Hematopoietic multipotent progenitor cell treated with erythropoietin and hydrocortisone succinate and interleukin-3 and kit ligand, for 15 days (in vitro differentiated cells): Measurements from ENCODE around the gene OR5D16.
"Not testable (repeated sequence)": the region's sequence is repeated elsewhere in the genome, so short reads cannot be mapped to it uniquely, and the experiment has no call there.

Source experiments
- DNase-seq: peaks from one replicate; pipeline ENCODE4 v3.0.0-alpha.2; 2015; ENCODE audit warnings: low spot score

The OR5D16 gene

GRCh38 chr11:55838452-55838851 lies at the start of gene OR5D16:
Gene OR5D16, plus strand, starts transcription at chr11:55838752. Its CDS starts 0 bp downstream, at chr11:55838752.
- no peak for DNase-seq

DNA sequence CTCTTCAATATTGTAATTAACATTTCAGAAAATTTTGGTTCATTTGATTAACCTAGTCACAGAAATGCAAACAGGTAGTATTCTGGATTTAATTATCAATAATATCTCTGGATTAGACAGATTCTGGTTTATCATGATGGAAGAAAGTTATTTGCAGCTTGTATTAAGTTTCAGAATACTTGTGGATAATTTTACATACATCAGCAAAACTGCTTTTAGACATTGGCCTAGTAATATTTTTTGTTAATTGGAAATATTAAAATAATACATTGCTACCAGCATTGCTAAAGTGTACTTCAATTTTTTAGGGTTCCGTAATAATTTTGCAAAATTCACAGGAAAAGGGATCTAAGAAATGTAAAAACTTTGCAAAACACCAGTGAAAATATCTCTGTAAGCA lies 46.9 kb upstream of the OR5D16 start:
- DNase-seq, result no peak

DNA sequence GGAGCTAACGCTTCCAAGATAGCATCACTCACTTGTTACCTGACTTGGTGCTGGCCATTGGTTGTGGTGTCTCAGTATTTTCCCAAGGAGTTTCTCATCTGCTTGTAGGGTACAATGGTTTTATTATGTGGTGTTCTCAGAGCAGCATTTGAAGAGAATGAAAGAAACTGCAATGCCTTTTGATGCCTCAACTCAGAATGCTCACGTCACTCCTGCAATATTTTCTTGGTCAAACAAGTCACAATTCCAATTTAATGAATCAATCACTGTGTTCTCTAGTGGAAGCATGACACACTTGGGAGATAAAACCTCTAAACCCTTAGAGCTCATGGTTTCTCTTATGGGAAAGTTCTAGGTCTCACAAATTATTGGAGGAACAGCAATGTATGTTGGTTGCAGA lies 45.2 kb upstream of the OR5D16 start:
- DNase-seq, result no peak

GRCh38 chr11:55795256-55795655 lies 43.3 kb upstream of the OR5D16 start, which contains the start of gene OR5D14:
Gene OR5D14, plus strand, starts transcription at chr11:55795556. Its CDS starts 0 bp downstream, at chr11:55795556.
- no peak for DNase-seq

DNA sequence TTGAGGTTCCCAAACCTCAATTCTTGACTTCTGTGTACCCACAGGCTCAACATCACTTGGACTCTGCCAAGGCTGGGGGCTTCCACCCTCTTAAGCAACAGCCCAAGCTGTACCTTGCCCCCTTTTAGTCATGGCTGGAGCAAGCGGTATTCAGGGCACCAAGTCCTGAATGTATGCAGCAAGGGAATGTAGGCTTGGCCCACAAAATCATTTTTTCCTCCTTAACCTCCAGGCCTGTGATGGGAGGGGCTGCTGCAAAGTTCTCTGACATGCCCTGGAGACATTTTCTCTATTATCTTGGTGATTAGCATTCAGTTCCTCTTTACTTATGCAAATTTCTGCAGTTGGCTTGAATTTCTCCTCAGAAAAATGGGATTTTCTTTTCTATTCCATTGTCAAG lies 32.3 kb upstream of the OR5D16 start:
- DNase-seq, result no peak

DNA sequence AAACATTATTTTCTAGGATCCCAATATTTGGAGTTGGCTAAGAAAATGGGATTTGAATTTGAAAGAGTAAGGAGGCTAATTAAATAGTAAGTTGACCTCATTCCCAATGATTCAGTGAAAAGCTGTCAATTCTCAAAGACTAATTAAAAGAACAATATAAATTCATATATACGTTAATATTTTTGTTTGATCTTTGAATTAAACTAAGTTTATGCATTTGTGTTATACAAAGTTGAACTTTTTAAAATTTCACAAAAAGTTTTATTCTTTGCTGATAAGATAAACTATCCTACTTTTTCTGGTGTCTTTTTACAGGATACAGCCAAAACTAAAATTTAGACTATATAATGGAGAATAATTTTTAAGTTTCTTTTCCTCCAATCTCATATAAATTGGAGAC lies 27.5 kb upstream of the OR5D16 start, which contains the start of gene OR5L1:
Gene OR5L1, plus strand, starts transcription at position 301 of the 400 bp plus-strand sequence. CDS start 100 bp downstream, outside the sequence.
- no peak for DNase-seq

- no peak for DNase-seq
Measured at GRCh38 chr11:55819330-55819729, 19.2 kb upstream of the OR5D16 start, which contains the start of gene OR5D18. Gene OR5D18, plus strand, starts transcription at chr11:55819630. Its CDS starts 0 bp downstream, at chr11:55819630.

- no peak for DNase-seq
Measured at GRCh38 chr11:55826919-55827318, 11.6 kb upstream of the OR5D16 start, which contains the start of gene OR5L2. Gene OR5L2, plus strand, starts transcription at chr11:55827219. Its CDS starts 0 bp downstream, at chr11:55827219.

DNA sequence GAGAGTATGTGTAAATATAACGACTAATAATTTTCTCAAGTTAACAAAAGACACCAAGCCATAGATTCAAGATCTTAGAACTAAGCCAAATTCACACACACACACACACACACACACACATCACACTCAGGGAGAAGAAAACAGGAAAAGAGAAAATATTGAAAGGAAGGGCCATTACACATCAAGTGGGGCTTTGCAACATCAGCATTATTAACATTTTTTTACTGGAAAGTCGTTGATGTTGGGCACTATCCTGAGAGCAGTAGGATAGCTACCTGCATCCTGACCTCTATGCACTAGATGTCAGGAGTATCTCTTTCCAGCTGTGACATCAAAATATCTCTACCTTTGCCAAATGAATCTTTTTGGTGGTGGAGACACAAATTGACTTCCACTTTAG lies 8.9 kb downstream of the OR5D16 start:
- DNase-seq, result no peak

- DNase-seq, result no peak
Measured at GRCh38 chr11:55849037-55849436, 10.5 kb downstream of the OR5D16 start.

DNA sequence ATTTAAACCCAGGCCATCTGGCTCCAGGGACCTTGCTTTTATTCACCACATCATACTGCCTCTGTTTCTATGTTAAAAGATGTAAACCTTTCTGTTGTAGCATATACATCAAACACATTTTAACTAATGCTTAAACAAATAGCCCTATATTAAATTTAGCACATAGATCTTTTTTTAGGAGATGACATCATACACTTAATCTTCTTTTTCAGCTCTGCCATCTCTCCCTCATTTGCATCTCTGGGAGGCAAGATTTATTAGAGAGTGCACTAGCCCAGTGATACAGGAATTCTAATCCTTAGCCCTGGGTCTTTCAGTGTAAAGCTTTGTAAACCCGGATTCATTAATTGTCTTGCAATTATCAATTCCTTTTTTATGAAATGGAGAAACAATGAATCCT lies 13.6 kb downstream of the OR5D16 start:
- DNase-seq, result no peak

DNA sequence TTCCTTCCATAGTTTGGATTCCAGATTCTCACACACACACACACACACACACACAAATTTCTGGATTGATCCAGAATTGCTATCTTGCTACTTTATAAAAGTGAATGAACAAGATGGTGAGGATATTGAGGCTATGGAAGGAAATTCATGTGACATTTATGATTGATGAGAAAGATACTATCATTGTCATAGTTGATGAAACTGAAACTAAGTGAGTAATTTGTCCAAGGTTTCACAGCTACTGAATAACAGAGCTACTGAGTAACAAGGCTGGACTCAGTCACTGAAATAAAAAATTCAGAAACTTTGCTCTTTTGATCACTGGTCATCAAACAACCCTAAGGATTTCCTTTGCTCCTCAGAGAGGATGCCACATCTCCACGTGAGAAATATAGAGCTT lies 16.2 kb downstream of the OR5D16 start:
- DNase-seq, result no peak

- not testable (repeated sequence) for DNase-seq
Measured at GRCh38 chr11:55867354-55867753, 28.8 kb downstream of the OR5D16 start.

- not testable (repeated sequence) for DNase-seq
Measured at GRCh38 chr11:55872731-55873130, 34.2 kb downstream of the OR5D16 start.

GRCh38 chr11:55873146-55873545 lies 34.6 kb downstream of the OR5D16 start:
- not testable (repeated sequence) for DNase-seq

DNA sequence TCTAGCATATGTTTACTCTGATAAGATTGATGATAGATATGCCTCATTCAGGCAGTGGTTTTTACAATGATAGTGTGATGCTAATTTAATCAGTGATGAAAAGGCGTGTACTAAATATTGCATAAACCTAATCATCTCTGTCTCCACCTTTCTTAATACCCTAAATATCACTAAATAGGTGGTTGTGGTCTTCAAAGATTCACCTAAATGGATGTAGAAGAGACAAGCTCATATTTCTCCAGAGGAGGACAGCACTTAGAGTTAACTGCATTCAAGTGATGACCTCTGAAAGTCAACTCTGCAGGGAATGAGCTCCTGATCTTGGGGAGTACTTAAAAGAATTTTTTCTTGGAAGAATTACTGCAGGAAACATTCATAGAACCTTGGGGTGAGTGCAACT lies 44.4 kb downstream of the OR5D16 start, which contains the start of gene TRIM51:
Gene TRIM51, plus strand, starts transcription at position 301 of the 400 bp plus-strand sequence. CDS start 2,132 bp downstream, outside the sequence.
- DNase-seq, result not testable (repeated sequence)

DNA sequence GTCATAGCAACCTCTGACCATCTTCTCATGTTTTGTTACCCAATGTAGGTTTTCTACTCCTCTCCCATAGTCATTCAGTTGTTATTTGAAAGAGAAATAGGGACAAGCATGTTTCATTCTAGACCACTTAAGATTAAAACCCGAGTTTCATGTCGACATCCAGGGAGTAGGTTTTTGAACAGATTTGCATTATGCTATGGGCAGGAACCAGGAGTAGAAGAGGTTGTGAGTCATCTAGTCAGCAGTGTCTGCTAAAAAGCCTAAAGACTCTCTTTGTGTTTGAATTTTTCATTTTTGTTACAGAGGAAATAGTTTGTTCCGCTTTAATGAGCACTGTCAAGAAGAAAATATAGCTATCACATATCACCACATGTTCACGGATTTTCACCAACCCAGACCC lies 46.4 kb downstream of the OR5D16 start:
- not testable (repeated sequence) for DNase-seq

GRCh38 chr11:55885481-55885880 lies 46.9 kb downstream of the OR5D16 start:
- not testable (repeated sequence) for DNase-seq
